HAP-1 (cell line): Measurements from ENCODE around the gene ZKSCAN2.

Source experiments
- DNase-seq, 2 experiments: peaks; one replicate each; pipeline ENCODE4 v3.0.0-alpha.2; 2016 to 2020; ENCODE audit warnings: low spot score in 2 of 2
- H3K27me3 ChIP-seq: fragments of 250-450 bp; sonication (Bioruptor Pico); 2 replicates; pipeline ENCODE4 v1.5.1; 2020; ENCODE audit warnings: low read depth, mild to moderate bottlenecking, moderate library complexity
- H3K36me3 ChIP-seq: fragments of 250-450 bp; sonication (Bioruptor Pico); replicated peaks from 2 replicates; pipeline ENCODE4 v1.5.1; 2020; ENCODE audit warnings: mild to moderate bottlenecking
- H3K4me1 ChIP-seq: fragments of 250-450 bp; sonication (Bioruptor Pico); 2 replicates; pipeline ENCODE4 v1.5.1; 2020; ENCODE audit warnings: mild to moderate bottlenecking
- H3K4me3 ChIP-seq: fragments of 250-450 bp; sonication (Bioruptor Pico); 2 replicates; pipeline ENCODE4 v1.5.1; 2020; ENCODE audit warnings: mild to moderate bottlenecking, moderate library complexity
- H3K9me3 ChIP-seq: fragments of 250-450 bp; sonication (Bioruptor Pico); 2 replicates; pipeline ENCODE4 v1.5.1; 2020; ENCODE audit warnings: mild to moderate bottlenecking, moderate library complexity
- in situ Hi-C: fragments of 300-500 bp; cut with MboI; formaldehyde crosslinking; loops from 3 replicates; pipeline ENCODE4 v1.14.3; 2020; ENCODE audit warnings: low sequenced_read_pairs, inconsistent platforms, mixed read lengths

Gene ZKSCAN2

GRCh38 chr16:25257956-25258860 lies 563 bp upstream of the ZKSCAN2 start:
- H3K36me3 ChIP-seq = peaks cover 16% of the 10 kb centered on the region

GRCh38 chr16:25256695-25257469 lies 763 bp downstream of the ZKSCAN2 start:
- no peaks in the 10 kb centered on the region for H3K27me3 ChIP-seq
- DNase-seq = peak; percentile 5 to 51
- H3K36me3 ChIP-seq = peaks cover 24% of the 10 kb centered on the region
- peaks cover 5% of the 10 kb centered on the region; the same call in 1 of the 2 replicates for H3K4me1 ChIP-seq
- no peaks in the 10 kb centered on the region; the same call in 1 of the 2 replicates for H3K9me3 ChIP-seq
- in situ Hi-C loops = no loop called here
- H3K4me3 ChIP-seq = peak overlapping the region; percentile 73

More at GRCh38 chr16:25257956-25258860, 563 bp upstream of the ZKSCAN2 start:
- no peaks in the 10 kb centered on the region; the same call in 1 of the 2 replicates for H3K9me3 ChIP-seq
- H3K4me3 ChIP-seq = peak overlapping the region; percentile 73
- peak; percentile 64 to 94 for DNase-seq
- no peaks in the 10 kb centered on the region for H3K27me3 ChIP-seq
- H3K4me1 ChIP-seq = peaks cover 5% of the 10 kb centered on the region; the same call in 1 of the 2 replicates
- in situ Hi-C loops = no loop called here

GRCh38 chr16:25253322-25253721 lies 4.3 kb downstream of the ZKSCAN2 start:
- Histone ChIP-seq H3K4me1 (no peaks in the 10 kb centered on the region; the same call in 1 of the 2 replicates), H3K4me3 (no peak overlapping the region), H3K9me3 (no peaks in the 10 kb centered on the region; the same call in 1 of the 2 replicates), H3K36me3 (peaks cover 30% of the 10 kb centered on the region), H3K27me3 (no peaks in the 10 kb centered on the region)
- no peak for DNase-seq
- in situ Hi-C loops = no loop called here

- no peaks in the 10 kb centered on the region for H3K9me3 ChIP-seq
- no peak overlapping the region for H3K4me3 ChIP-seq
- no peak for DNase-seq
- no peaks in the 10 kb centered on the region for H3K27me3 ChIP-seq
- no peaks in the 10 kb centered on the region; the same call in 1 of the 2 replicates for H3K4me1 ChIP-seq
- H3K36me3 ChIP-seq = peaks cover 49% of the 10 kb centered on the region
- in situ Hi-C loops = no loop called here
Observed at GRCh38 chr16:25250467-25250866, 7.2 kb downstream of the ZKSCAN2 start.

- no peak for DNase-seq
- no peaks in the 10 kb centered on the region for H3K27me3 ChIP-seq
- no peak overlapping the region for H3K4me3 ChIP-seq
- in situ Hi-C loops = no loop called here
- no peaks in the 10 kb centered on the region for H3K9me3 ChIP-seq
- peaks cover 9% of the 10 kb centered on the region for H3K36me3 ChIP-seq
- H3K4me1 ChIP-seq = no peaks in the 10 kb centered on the region
Observed at GRCh38 chr16:25235991-25236390, 21.7 kb downstream of the ZKSCAN2 start.

- no peak overlapping the region for H3K4me3 ChIP-seq
- in situ Hi-C loops = no loop called here
- no peaks in the 10 kb centered on the region; the same call in 1 of the 2 replicates for H3K4me1 ChIP-seq
- no peak for DNase-seq
- H3K27me3 ChIP-seq = no peaks in the 10 kb centered on the region
- H3K9me3 ChIP-seq = no peaks in the 10 kb centered on the region
- H3K36me3 ChIP-seq = no peaks in the 10 kb centered on the region
Observed at GRCh38 chr16:25228372-25228771, 29.3 kb downstream of the ZKSCAN2 start.

- Histone ChIP-seq H3K36me3 (no peaks in the 10 kb centered on the region), H3K27me3 (no peaks in the 10 kb centered on the region), H3K4me3 (no peak overlapping the region), H3K9me3 (no peaks in the 10 kb centered on the region), H3K4me1 (no peaks in the 10 kb centered on the region; the same call in 1 of the 2 replicates)
- in situ Hi-C loops = loop anchor here (5.0 kb wide), 1 partner anchor 173 kb away; no protein-coding TSS in a partner anchor
- no peak for DNase-seq
Observed at GRCh38 chr16:25224731-25225319, 32.8 kb downstream of the ZKSCAN2 start.

GRCh38 chr16:25223964-25224363 lies 33.7 kb downstream of the ZKSCAN2 start:
- in situ Hi-C loops = loop anchor here (5.0 kb wide), 1 partner anchor 172 kb away; no protein-coding TSS in a partner anchor
- H3K4me1 ChIP-seq = no peaks in the 10 kb centered on the region; the same call in 1 of the 2 replicates
- no peaks in the 10 kb centered on the region for H3K27me3 ChIP-seq
- no peaks in the 10 kb centered on the region for H3K9me3 ChIP-seq
- no peak overlapping the region for H3K4me3 ChIP-seq
- no peak for DNase-seq
- H3K36me3 ChIP-seq = no peaks in the 10 kb centered on the region

- H3K36me3 ChIP-seq = no peaks in the 10 kb centered on the region
- H3K4me3 ChIP-seq = no peak overlapping the region
- no peaks in the 10 kb centered on the region for H3K9me3 ChIP-seq
- no peaks in the 10 kb centered on the region; the same call in 1 of the 2 replicates for H3K4me1 ChIP-seq
- in situ Hi-C loops = loop anchor here (5.0 kb wide), 1 partner anchor 171 kb away; no protein-coding TSS in a partner anchor
- H3K27me3 ChIP-seq = no peaks in the 10 kb centered on the region
- DNase-seq = no peak
Observed at GRCh38 chr16:25222959-25223358, 34.7 kb downstream of the ZKSCAN2 start.

- H3K36me3 ChIP-seq = no peaks in the 10 kb centered on the region
- no peaks in the 10 kb centered on the region for H3K9me3 ChIP-seq
- 0 out of 2 replicates have a peak, but pooled peaks cover 2% of the 10 kb centered on the region for H3K27me3 ChIP-seq
- in situ Hi-C loops = no loop called here
- no peak for DNase-seq
- no peaks in the 10 kb centered on the region for H3K4me1 ChIP-seq
- no peak overlapping the region for H3K4me3 ChIP-seq
Observed at GRCh38 chr16:25219070-25219737, 38.4 kb downstream of the ZKSCAN2 start.

GRCh38 chr16:25217921-25218320 lies 39.7 kb downstream of the ZKSCAN2 start:
- in situ Hi-C loops = no loop called here
- DNase-seq = no peak

GRCh38 chr16:25217112-25217511 lies 40.5 kb downstream of the ZKSCAN2 start:
- H3K4me3 ChIP-seq = no peak overlapping the region
- no peaks in the 10 kb centered on the region for H3K36me3 ChIP-seq
- no peaks in the 10 kb centered on the region for H3K4me1 ChIP-seq
- H3K27me3 ChIP-seq = 0 out of 2 replicates have a peak, but pooled peaks cover 2% of the 10 kb centered on the region
- H3K9me3 ChIP-seq = no peaks in the 10 kb centered on the region
- in situ Hi-C loops = no loop called here
- DNase-seq = no peak

More at GRCh38 chr16:25217921-25218320, 39.7 kb downstream of the ZKSCAN2 start:
- H3K4me3 ChIP-seq = no peak overlapping the region
- 0 out of 2 replicates have a peak, but pooled peaks cover 2% of the 10 kb centered on the region for H3K27me3 ChIP-seq
- H3K9me3 ChIP-seq = no peaks in the 10 kb centered on the region
- no peaks in the 10 kb centered on the region for H3K36me3 ChIP-seq
- H3K4me1 ChIP-seq = no peaks in the 10 kb centered on the region
